Body of pancreas (tissue), 4 donors: ENCODE results near the gene PARP8. TPM values are rescaled to one million over a fixed set of nuclear protein-coding genes. Genes with fewer than 3 reads are reported as not detected.
A peak's percentile ranks its signal among the peaks of the same experiment; 100 is the strongest.

Experiments used
- ATAC-seq: fragments of 150-250 bp; one replicate; pipeline ENCODE4 v1.9.1; 2016
- DNase-seq, 4 donors: peaks; one replicate each; pipeline ENCODE4 v3.0.0-alpha.2; 2019
- H3K27ac ChIP-seq, 4 donors: fragments of 200-600 bp; sonication (generic); 1 replicate in 3 of 4; 2 replicates in 1 of 4; pipeline versions ENCODE4 v1.5.1 to v1.6.1; 2016 to 2019; ENCODE audit warnings: mild to moderate bottlenecking in 1 of 4, mixed read lengths in 1 of 4, moderate library complexity in 1 of 4
- H3K27me3 ChIP-seq, 2 donors: fragments of 200-600 bp; sonication (generic); one replicate each; pipeline ENCODE4 v1.6.0; 2016; ENCODE audit warnings: mild to moderate bottlenecking in 1 of 2
- H3K36me3 ChIP-seq, 2 donors: fragments of 200-600 bp; sonication (generic); replicated peaks in 1 of 2; 2 replicates each; pipeline ENCODE4 v1.5.1; 2016; ENCODE audit warnings: low read depth in 2 of 2; ENCODE audit not compliant: insufficient read depth in 1 of 2
- H3K4me1 ChIP-seq: fragments of 200-600 bp; sonication (generic); one replicate; pipeline ENCODE4 v1.6.0; 2016
- H3K4me3 ChIP-seq, 2 donors: fragments of 200-600 bp; sonication (generic); 1 replicate in 1 of 2; 2 replicates in 1 of 2; pipeline ENCODE4 v1.5.1; 2016 to 2019
- H3K9me3 ChIP-seq, 3 donors: fragments of 200-600 bp; sonication (generic); 1 replicate in 2 of 3; 2 replicates in 1 of 3; pipeline ENCODE4 v1.5.1; 2016
- CTCF ChIP-seq, 7 experiments: fragments of 450-650 bp in 4 of 7; fragments of 200-600 bp in 3 of 7; sonication (generic) in 3 of 7; IDR thresholded peaks; one replicate each; pipeline ENCODE4 v1.5.1; 2016 to 2019; ENCODE audit warnings: antibody characterized with exemption in 7 of 7
- POLR2A ChIP-seq, 3 donors: fragments of 450-650 bp; IDR thresholded peaks; one replicate each; pipeline ENCODE4 v1.6.1; 2016; ENCODE audit warnings: antibody characterized with exemption in 3 of 3, mild to moderate bottlenecking in 2 of 3
- WGBS, 2 donors: methylation state at CpG; one replicate each; pipeline ENCODE4 v1.1.5; 2017; 5-methylcytosine and 5-hydroxymethylcytosine counted together
- intact Hi-C: fragments of 100-400 bp; cut with DNase I; formaldehyde crosslinking; loops from one replicate; pipeline ENCODE4 v1.15.1; 2023
- total RNA-seq, 2 donors: library from RNA; depleted of rRNA; stranded (reverse); fragments of >200 nt; gene quantifications; one replicate each; pipeline ENCODE4 v1.1.0, GENCODE V29; 2016

Gene PARP8
- total RNA-seq, 2 donors from 2014 or later, result 13.5 to 17.9 TPM

GRCh38 chr5:50733741-50734140, 67.3 kb downstream of the PARP8 start:
- no peaks in the 10 kb centered on the region for H3K27me3 ChIP-seq
- TF ChIP-seq POLR2A (IDR thresholded peaks at IDR 0.05) (no peak), CTCF (IDR thresholded peaks at IDR 0.05) (no peak)
- no peaks in the 10 kb centered on the region for H3K36me3 ChIP-seq
- intact Hi-C loops, result no loop called here
- H3K9me3 ChIP-seq, result no peaks in the 10 kb centered on the region
- ATAC-seq (no peak), DNase-seq (no peak)
- H3K4me3 ChIP-seq, result no peak overlapping the region
- H3K27ac ChIP-seq, result no peak overlapping the region
- WGBS, 2 donors, result 81 to 93% methylated on average over 3 of the region's 3 CpGs
- peaks cover 9% of the 10 kb centered on the region for H3K4me1 ChIP-seq

- TF ChIP-seq CTCF (IDR thresholded peaks at IDR 0.05), result no peak
- TF ChIP-seq POLR2A (IDR thresholded peaks at IDR 0.05), result no peak
- Histone ChIP-seq H3K4me3 (no peak overlapping the region), H3K36me3 (no peaks in the 10 kb centered on the region), H3K4me1 (no peaks in the 10 kb centered on the region), H3K27me3 (no peaks in the 10 kb centered on the region), H3K9me3 (no peaks in the 10 kb centered on the region), H3K27ac (no peak overlapping the region)
- 50 to 64% methylated on average over 1 of the region's 1 CpG for WGBS, 2 donors
- intact Hi-C loops, result no loop called here
- DNase-seq (no peak), ATAC-seq (no peak)
These were observed 72.4 kb downstream of the PARP8 start for GRCh38 chr5:50738864-50739263.

GRCh38 chr5:50740832-50741231, 74.4 kb downstream of the PARP8 start:
- Histone ChIP-seq H3K27ac (no peak overlapping the region), H3K4me1 (peaks cover 8% of the 10 kb centered on the region), H3K9me3 (no peaks in the 10 kb centered on the region), H3K27me3 (no peaks in the 10 kb centered on the region), H3K36me3 (no peaks in the 10 kb centered on the region), H3K4me3 (no peak overlapping the region)
- intact Hi-C loops, result no loop called here
- 95 to 96% methylated on average over 4 of the region's 4 CpGs for WGBS, 2 donors
- DNase-seq (no peak), ATAC-seq (no peak)
- TF ChIP-seq POLR2A (IDR thresholded peaks at IDR 0.05), result no peak

GRCh38 chr5:50744776-50745175, 78.3 kb downstream of the PARP8 start:
- H3K9me3 ChIP-seq, result no peaks in the 10 kb centered on the region
- no peak for TF ChIP-seq CTCF (IDR thresholded peaks at IDR 0.05)
- no peak for TF ChIP-seq POLR2A (IDR thresholded peaks at IDR 0.05)
- no peaks in the 10 kb centered on the region for H3K27me3 ChIP-seq
- ATAC-seq (peak; percentile 27), DNase-seq (no peak)
- no peak overlapping the region for H3K4me3 ChIP-seq
- H3K4me1 ChIP-seq, result peaks cover 15% of the 10 kb centered on the region
- WGBS, 2 donors, result 13 to 23% methylated on average over 2 of the region's 2 CpGs
- peak overlapping the region in 2 of 4 donors; percentile 45 to 50 for H3K27ac ChIP-seq
- no peaks in the 10 kb centered on the region for H3K36me3 ChIP-seq
- intact Hi-C loops, result no loop called here

GRCh38 chr5:50745221-50745910, 78.9 kb downstream of the PARP8 start:
- Histone ChIP-seq H3K4me1 (peaks cover 15% of the 10 kb centered on the region), H3K27me3 (no peaks in the 10 kb centered on the region), H3K9me3 (no peaks in the 10 kb centered on the region), H3K36me3 (no peaks in the 10 kb centered on the region), H3K27ac (no peak overlapping the region), H3K4me3 (no peak overlapping the region)
- no peak for DNase-seq
- intact Hi-C loops, result no loop called here
- no peak for ATAC-seq
- WGBS, 2 donors, result 72 to 75% methylated on average over 3 of the region's 3 CpGs
- TF ChIP-seq POLR2A (IDR thresholded peaks at IDR 0.05) (no peak), CTCF (IDR thresholded peaks at IDR 0.05) (no peak)
